ENCODE results near the gene KCTD16.

GRCh38 chr5:144198386-144198785 lies 27.7 kb downstream of the KCTD16 start:
- TF ChIP-seq CTCF (IDR thresholded peaks at IDR 0.05) (no peak), POLR2A (IDR thresholded peaks at IDR 0.05) (no peak)

Measured in body of pancreas (tissue), 4 donors.